Right lobe of liver (tissue), 6 donors: Measurements from ENCODE around the gene HERPUD1. TPM values are rescaled to one million over a fixed set of nuclear protein-coding genes. Genes with fewer than 3 reads are reported as not detected.

Experiments
- ATAC-seq, 4 donors: fragments of 200-7000 bp; cut with Tn5 transposase; one replicate each; pipeline ENCODE4 v1.9.1; 2020; ENCODE audit warnings: mild to moderate bottlenecking in 4 of 4, moderate library complexity in 4 of 4
- DNase-seq, 3 donors: peaks; one replicate each; pipeline ENCODE4 v3.0.0-alpha.2; 2020
- H3K27ac ChIP-seq, 3 donors: fragments of 200-600 bp; one replicate each; pipeline ENCODE4 v1.8.0; 2022
- H3K27me3 ChIP-seq, 2 donors: fragments of 200-600 bp; one replicate each; pipeline ENCODE4 v1.8.0; 2022
- H3K36me3 ChIP-seq, 4 donors: fragments of 200-600 bp; sonication (generic) in 1 of 4; one replicate each; pipeline versions ENCODE4 v1.5.1 to v1.8.0; 2017 to 2022; ENCODE audit warnings: control low read depth in 1 of 4
- H3K4me1 ChIP-seq, 4 donors: fragments of 200-600 bp; sonication (generic) in 1 of 4; one replicate each; pipeline versions ENCODE4 v1.5.1 to v1.8.0; 2017 to 2022; ENCODE audit warnings: control low read depth in 1 of 4
- H3K4me3 ChIP-seq, 3 donors: fragments of 200-600 bp; one replicate each; pipeline ENCODE4 v1.8.0; 2022
- H3K9me3 ChIP-seq, 4 donors: fragments of 200-600 bp; sonication (generic) in 1 of 4; one replicate each; pipeline versions ENCODE4 v1.5.1 to v1.8.0; 2017 to 2022; ENCODE audit warnings: control low read depth in 1 of 4
- CTCF ChIP-seq, 4 donors: fragments of 200-600 bp in 3 of 4; fragments of 450-650 bp in 1 of 4; IDR thresholded peaks; one replicate each; pipeline versions ENCODE4 v1.5.1 to v1.8.0; 2016 to 2022; ENCODE audit warnings: antibody characterized with exemption in 4 of 4, mild to moderate bottlenecking in 2 of 4
- POLR2A ChIP-seq: fragments of 450-650 bp; IDR thresholded peaks from one replicate; pipeline ENCODE4 v1.6.1; 2017; ENCODE audit warnings: antibody characterized with exemption, mild to moderate bottlenecking
- WGBS: methylation state at CpG from one replicate; pipeline ENCODE4 v1.1.6; 2018; ENCODE audit warnings: low coverage, low lambda C conversion rate; ENCODE audit not compliant: insufficient coverage; ENCODE audit errors: missing lambda C conversion rate; 5-methylcytosine and 5-hydroxymethylcytosine counted together
- intact Hi-C, 2 donors: fragments of 100-400 bp; cut with DNase I; formaldehyde crosslinking; loops; one replicate each; pipeline versions ENCODE4 v1.11.2 to v1.14.1; 2022
- total RNA-seq, 6 experiments: library from RNA; depleted of rRNA in 2 of 6; stranded (reverse); fragments of >200 nt in 2 of 6; fragmentation: NEBNext Ultra II Directional in 3 of 6; extraction: Animal tissue kit (Norgen Biotek cat#: 25700) in 3 of 6; gene quantifications; one replicate each; pipeline versions ENCODE4 v1.1.0 to v1.2.4, GENCODE V29; 2016 to 2023
- donor health status: DM: no; HTN: yes; CAD: no.
- donor health status: DM: no; HTN: no; CAD: no.
- donor health status: DM: no; HTN: no; CAD: no.
- donor health status: DM: no; HTN: yes; CAD: no.
- donor health status: DM: no; HTN: yes; CAD: no.

The HERPUD1 gene
- total RNA-seq, 6 experiments from 2014 or later = 103 to 185 (median 133) TPM

DNA sequence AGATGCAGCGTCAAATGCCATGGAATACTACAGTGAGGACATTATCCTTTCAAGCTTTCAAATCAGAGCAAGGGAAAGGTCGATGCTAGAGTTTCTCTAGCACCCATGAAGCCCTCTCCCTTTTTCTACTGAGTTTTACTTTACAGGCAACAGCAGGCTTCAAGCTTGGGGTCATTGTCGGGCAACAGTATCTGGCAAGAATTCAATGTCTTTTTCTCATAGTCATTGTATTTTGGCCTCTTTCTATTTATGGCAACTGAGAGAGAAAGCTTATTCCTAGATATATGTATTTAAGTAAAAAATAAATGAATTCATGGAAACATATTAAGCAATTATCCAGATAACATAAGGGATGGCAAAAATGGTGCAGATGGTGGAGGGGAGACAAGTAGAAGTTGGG lies 29.4 kb downstream of the HERPUD1 start:
- Histone ChIP-seq H3K27ac (peak overlapping the region in 2 of 3 donors; percentile 23 to 40), H3K9me3 (no peaks in the 10 kb centered on the region), H3K4me3 (no peak overlapping the region), H3K4me1 (peaks cover 0 to 26% (median 2%) of the 10 kb centered on the region in 4 donors), H3K27me3 (no peaks in the 10 kb centered on the region), H3K36me3 (no peaks in the 10 kb centered on the region)
- intact Hi-C loops = no loop called here
- 68% methylated on average over 3 of the region's 3 CpGs for WGBS
- TF ChIP-seq CTCF (IDR thresholded peaks at IDR 0.05) = no peak
- no peak for TF ChIP-seq POLR2A
- ATAC-seq = peak in 3 of 4 donors; percentile 13 to 34 (median 17)
- DNase-seq = peak in 1 of 3 donors; percentile 5

GRCh38 chr16:56961851-56962281 lies 29.9 kb downstream of the HERPUD1 start, which contains the start of gene CETP:
Gene CETP (plus strand): TSS chr16:56961950. CDS start chr16:56961980, 30 bp downstream.
- ATAC-seq = peak; percentile 23 to 61 (median 26)
- WGBS = no CpG with 5 or more reads among the region's 12 CpGs
- Histone ChIP-seq H3K9me3 (no peaks in the 10 kb centered on the region), H3K27me3 (no peaks in the 10 kb centered on the region), H3K27ac (peak within 1 kb of the TSS; percentile 11 to 40 (median 23)), H3K4me3 (no peak within 1 kb of the TSS), H3K36me3 (no peaks in the 10 kb centered on the region), H3K4me1 (peaks cover 0 to 26% (median 2%) of the 10 kb centered on the region in 4 donors)
- DNase-seq = peak in 1 of 3 donors; percentile 43
- TF ChIP-seq POLR2A = no peak
- TF ChIP-seq CTCF (IDR thresholded peaks at IDR 0.05) = no peak
- intact Hi-C loops = no loop called here

DNA sequence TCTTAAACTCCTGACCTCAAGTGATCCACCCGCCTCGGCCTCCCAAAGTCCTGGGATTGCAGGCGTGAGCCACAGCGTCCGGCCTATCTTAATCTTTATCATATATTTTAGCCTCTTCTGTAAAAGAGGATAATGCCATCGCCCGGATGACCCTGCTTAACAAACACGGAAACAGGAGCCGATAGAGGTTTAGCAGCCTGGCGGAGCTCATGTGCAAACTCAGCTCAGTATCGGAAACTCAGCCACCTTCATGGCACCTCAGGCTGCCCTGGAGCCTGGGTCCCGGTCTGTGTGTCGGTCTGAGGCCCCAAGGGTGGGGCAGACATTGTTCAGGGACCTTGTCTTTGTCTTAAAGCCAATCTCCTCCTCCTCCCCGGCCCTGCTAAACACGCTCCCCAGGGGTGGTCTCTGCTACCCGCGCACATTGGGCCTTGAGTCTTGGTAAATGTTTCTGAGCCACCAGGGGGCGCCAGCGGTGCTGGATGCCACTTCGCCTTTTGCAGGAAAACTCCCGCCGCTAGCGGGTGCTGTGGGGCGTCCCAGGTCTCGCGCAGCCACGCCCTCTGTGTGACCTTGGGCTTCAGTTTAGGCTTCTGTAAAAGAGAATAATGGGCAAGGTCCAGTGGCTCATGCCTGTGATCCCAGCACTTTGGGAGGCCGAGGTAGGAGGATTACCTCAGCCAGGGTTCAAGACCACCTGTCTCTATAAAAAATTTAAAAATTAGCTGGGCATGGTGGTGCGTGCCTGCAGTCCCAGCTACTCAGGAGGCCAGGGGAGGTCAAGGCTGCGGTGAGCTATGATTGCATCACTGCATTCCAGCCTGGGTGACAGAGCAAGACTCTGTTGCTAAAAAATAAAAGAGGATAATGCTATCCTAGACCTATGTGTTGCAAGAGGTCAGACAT lies 32.6 kb downstream of the HERPUD1 start:
- H3K27ac ChIP-seq = peak overlapping the region in 1 of 3 donors; percentile 36
- WGBS = 59% methylated on average over 20 of the region's 30 CpGs
- no peaks in the 10 kb centered on the region for H3K36me3 ChIP-seq
- H3K27me3 ChIP-seq = no peaks in the 10 kb centered on the region
- H3K4me3 ChIP-seq = no peak overlapping the region
- ATAC-seq = peak; percentile 42 to 73 (median 58)
- no peak for TF ChIP-seq POLR2A
- TF ChIP-seq CTCF (IDR thresholded peaks at IDR 0.05) = peak; percentile 51 to 79 (median 72)
- DNase-seq = peak; percentile 81 to 87 (median 86)
- intact Hi-C loops = no loop called here
- no peaks in the 10 kb centered on the region for H3K9me3 ChIP-seq
- peaks cover 0 to 39% (median 6%) of the 10 kb centered on the region in 4 donors for H3K4me1 ChIP-seq

DNA sequence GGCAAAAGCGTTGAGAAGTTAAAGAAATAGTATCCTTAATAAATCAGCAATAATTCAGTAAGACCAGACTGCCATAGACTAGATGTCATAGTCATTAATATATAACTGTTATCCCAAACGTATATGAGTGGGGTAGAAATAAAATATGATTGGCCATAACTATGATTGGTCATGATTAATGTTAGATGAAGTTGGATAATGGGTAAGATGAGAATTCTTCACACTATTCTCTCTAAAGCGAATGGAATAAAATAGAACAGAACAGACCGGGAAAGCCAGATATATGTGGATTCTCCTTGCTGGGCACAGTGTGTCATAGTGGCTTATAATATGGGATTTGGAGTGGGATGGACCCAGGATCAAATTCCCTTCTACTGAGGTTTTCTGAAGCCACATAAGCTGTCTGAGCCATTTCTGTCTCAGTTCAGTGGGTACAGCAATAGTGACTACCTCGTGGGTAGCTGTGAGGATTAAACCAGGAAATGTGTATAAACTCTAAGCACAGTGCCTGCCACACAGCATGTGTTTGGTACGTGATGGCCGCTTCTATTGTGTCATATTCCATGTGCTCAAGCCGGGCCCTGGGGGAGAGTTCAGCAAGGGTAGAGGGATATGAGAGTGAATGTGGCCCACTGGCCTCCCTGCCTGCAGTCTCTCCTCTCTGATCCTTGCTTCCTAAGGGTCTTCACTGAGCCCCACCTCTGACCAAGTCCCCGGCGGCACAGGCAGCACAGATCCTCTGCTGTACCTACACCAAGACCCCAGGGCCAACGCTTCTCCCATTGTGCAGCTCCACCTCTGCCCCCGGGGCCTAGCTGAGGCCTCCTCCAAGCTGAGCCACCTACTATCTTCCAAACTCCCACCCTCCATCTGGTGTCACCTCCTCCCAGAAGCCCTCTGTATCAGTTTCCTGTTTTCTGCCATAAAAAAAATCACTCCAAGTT lies 33.5 kb downstream of the HERPUD1 start:
- H3K27ac ChIP-seq = peak overlapping the region; percentile 9 to 47 (median 11)

More for the DNA sequence above, 33.5 kb downstream of the HERPUD1 start:
- Histone ChIP-seq H3K4me1 (peaks cover 0 to 39% (median 6%) of the 10 kb centered on the region in 4 donors), H3K9me3 (no peaks in the 10 kb centered on the region), H3K4me3 (no peak overlapping the region), H3K27me3 (no peaks in the 10 kb centered on the region), H3K36me3 (no peaks in the 10 kb centered on the region)
- 54% methylated on average over 9 of the region's 12 CpGs for WGBS
- DNase-seq (no peak), ATAC-seq (peak in 2 of 4 donors; percentile 7 to 9)
- intact Hi-C loops = no loop called here
- TF ChIP-seq CTCF (IDR thresholded peaks at IDR 0.05) (no peak), POLR2A (no peak)
